H1 (cell line): ENCODE data around the gene ALG2. TPM values are rescaled to one million over a fixed set of nuclear protein-coding genes. Genes with fewer than 3 reads are reported as not detected.
"Not testable (repeated sequence)": the region's sequence is repeated elsewhere in the genome, so short reads cannot be mapped to it uniquely, and the experiment has no call there.

Experiments used
- CTCF ChIA-PET: fragments of 300-600 bp; sonication (Branson Sonifier 250); formaldehyde crosslinking; loops from one replicate; lab custom pipeline; 2021; ENCODE audit not compliant: partially characterized antibody; lab: Charles Lee
- POLR2A ChIA-PET: fragments of 300-600 bp; sonication (Branson Sonifier 250); formaldehyde crosslinking; loops from one replicate; lab custom pipeline; 2021; ENCODE audit warnings: inconsistent platforms; ENCODE audit not compliant: partially characterized antibody; lab: Charles Lee
- DNase-seq, 2 experiments: peaks; one replicate each; pipeline versions ENCODE4 v3.0.0 to v3.0.0-alpha.2; 2010 to 2022; ENCODE audit warnings: low spot score in 2 of 2, low read depth in 1 of 2, mixed read lengths in 1 of 2
- FAIRE-seq: peaks from 2 replicates; lab custom pipeline; 2011; peaks lifted over from hg19 to GRCh38; lab: Jason Lieb, UNC
- H2AFZ ChIP-seq: 2 replicates; pipeline ENCODE4 v1.8.1; 2012; ENCODE audit warnings: low read length, inconsistent platforms
- H2AK5ac ChIP-seq: 2 replicates; pipeline ENCODE4 v1.6.1; 2013; ENCODE audit warnings: low read depth, low read length
- H2BK120ac ChIP-seq: replicated peaks from 2 replicates; pipeline ENCODE3; 2013; ENCODE audit warnings: low read depth, low read length, inconsistent platforms
- H2BK12ac ChIP-seq: 2 replicates; pipeline ENCODE4 v1.6.1; 2013; ENCODE audit warnings: low read depth, low read length
- H2BK15ac ChIP-seq: 2 replicates; pipeline ENCODE4 v1.6.1; 2013; ENCODE audit warnings: low read length
- H2BK20ac ChIP-seq: 2 replicates; pipeline ENCODE4 v1.6.1; 2013; ENCODE audit warnings: low read length
- H2BK5ac ChIP-seq: 2 replicates; pipeline ENCODE4 v1.6.1; 2013; ENCODE audit warnings: low read depth, low read length
- H3K14ac ChIP-seq: 2 replicates; pipeline ENCODE4 v1.6.1; 2013; ENCODE audit warnings: inconsistent platforms; ENCODE audit not compliant: insufficient read length
- H3K18ac ChIP-seq: 2 replicates; pipeline ENCODE4 v1.6.1; 2013; ENCODE audit warnings: low read length; ENCODE audit errors: extremely low read depth
- H3K23ac ChIP-seq: 2 replicates; pipeline ENCODE4 v1.6.1; 2013; ENCODE audit warnings: inconsistent platforms; ENCODE audit not compliant: insufficient read length
- H3K23me2 ChIP-seq: 2 replicates; pipeline ENCODE4 v1.6.1; 2013; ENCODE audit warnings: low read depth, low read length
- H3K27ac ChIP-seq: 2 replicates; pipeline ENCODE4 v1.6.1; 2011; ENCODE audit warnings: low read depth, low read length, inconsistent platforms
- H3K27me3 ChIP-seq, 4 experiments: replicated peaks in 1 of 4; 1 replicate in 1 of 4; 2 replicates in 3 of 4; pipeline versions ENCODE4 v1.6.1 to v1.8.1; 2011 to 2013; ENCODE audit warnings: low read length in 3 of 4, mild to moderate bottlenecking in 3 of 4, inconsistent platforms in 2 of 4, mixed read lengths in 2 of 4, moderate library complexity in 1 of 4; ENCODE audit not compliant: control insufficient read depth in 3 of 4, insufficient read depth in 3 of 4; ENCODE audit errors: extremely low read depth in 1 of 4
- H3K36me3 ChIP-seq, 4 experiments: 2 replicates each; pipeline versions ENCODE4 v1.6.1 to v1.8.1; 2011 to 2013; ENCODE audit warnings: mild to moderate bottlenecking in 4 of 4, low read length in 3 of 4, moderate library complexity in 2 of 4, control low read depth in 1 of 4, inconsistent platforms in 1 of 4; ENCODE audit not compliant: insufficient read depth in 4 of 4, control insufficient read depth in 2 of 4
- H3K4ac ChIP-seq: replicated peaks from 2 replicates; pipeline ENCODE3; 2013; ENCODE audit warnings: low read length, low read depth, mixed read lengths, inconsistent platforms; ENCODE audit not compliant: insufficient read length
- H3K4me1 ChIP-seq, 4 experiments: replicated peaks in 1 of 4; 1 replicate in 1 of 4; 2 replicates in 3 of 4; pipeline versions ENCODE4 v1.6.1 to v1.8.1; 2011 to 2013; ENCODE audit warnings: low read length in 3 of 4, inconsistent platforms in 2 of 4, mixed read lengths in 1 of 4; ENCODE audit not compliant: insufficient read depth in 4 of 4, control insufficient read depth in 3 of 4
- H3K4me2 ChIP-seq, 2 experiments: 2 replicates each; pipeline versions ENCODE4 v1.6.1 to v1.8.1; 2011 to 2013; ENCODE audit warnings: low read depth in 2 of 2, low read length in 2 of 2, control low read depth in 1 of 2, inconsistent platforms in 1 of 2, mild to moderate bottlenecking in 1 of 2; ENCODE audit not compliant: insufficient read depth in 1 of 2
- H3K4me3 ChIP-seq, 4 experiments: fragments of 200-600, 300-600 bp in 1 of 4; sonication (generic), shearing (Covaris generic), sonication (Bioruptor Twin) in 1 of 4; 2 replicates each; pipeline versions ENCODE4 v1.5.1 to v1.8.1; 2011 to 2016; ENCODE audit warnings: low read length in 4 of 4, low read depth in 3 of 4, control low read depth in 2 of 4, inconsistent platforms in 2 of 4, mild to moderate bottlenecking in 2 of 4, mixed read lengths in 1 of 4, moderate library complexity in 1 of 4; ENCODE audit not compliant: insufficient read depth in 2 of 4; ENCODE audit errors: extremely low read depth in 1 of 4
- H3K56ac ChIP-seq: replicated peaks from 2 replicates; pipeline ENCODE3; 2013; ENCODE audit warnings: low read depth, mild to moderate bottlenecking, mixed read lengths, low read length, inconsistent platforms; ENCODE audit not compliant: insufficient read length
- H3K79me1 ChIP-seq: 2 replicates; pipeline ENCODE4 v1.6.1; 2013; ENCODE audit warnings: low read depth, low read length, control low read depth
- H3K79me2 ChIP-seq, 2 experiments: 2 replicates each; pipeline versions ENCODE4 v1.6.1 to v1.8.1; 2012 to 2013; ENCODE audit warnings: low read length in 2 of 2, mild to moderate bottlenecking in 2 of 2, inconsistent platforms in 1 of 2; ENCODE audit not compliant: insufficient read depth in 2 of 2, control insufficient read depth in 1 of 2
- H3K9ac ChIP-seq, 4 experiments: replicated peaks in 1 of 4; 1 replicate in 1 of 4; 2 replicates in 3 of 4; pipeline versions ENCODE4 v1.6.1 to v1.8.1; 2011 to 2013; ENCODE audit warnings: low read depth in 3 of 4, low read length in 3 of 4, control low read depth in 2 of 4, mild to moderate bottlenecking in 2 of 4, moderate library complexity in 2 of 4, inconsistent platforms in 1 of 4; ENCODE audit errors: extremely low read depth in 1 of 4
- H3K9me3 ChIP-seq, 2 experiments: 2 replicates each; pipeline versions ENCODE4 v1.6.1 to v1.8.1; 2012 to 2013; ENCODE audit warnings: mild to moderate bottlenecking in 2 of 2, moderate library complexity in 2 of 2, control low read depth in 1 of 2, inconsistent platforms in 1 of 2, low read depth in 1 of 2, low read length in 1 of 2, mixed read lengths in 1 of 2; ENCODE audit not compliant: insufficient read depth in 2 of 2
- H4K20me1 ChIP-seq, 2 experiments: replicated peaks in 1 of 2; 2 replicates each; pipeline versions ENCODE3 to v1.8.1; 2011 to 2013; ENCODE audit warnings: inconsistent platforms in 2 of 2, low read length in 2 of 2, mild to moderate bottlenecking in 1 of 2; ENCODE audit not compliant: insufficient read depth in 2 of 2, control insufficient read depth in 1 of 2
- H4K5ac ChIP-seq: 2 replicates; pipeline ENCODE4 v1.6.1; 2013; ENCODE audit warnings: low read length, low read depth, mixed read lengths, inconsistent platforms; ENCODE audit not compliant: insufficient read length
- H4K8ac ChIP-seq: 2 replicates; pipeline ENCODE4 v1.8.0; 2013; ENCODE audit warnings: mild to moderate bottlenecking, moderate library complexity, low read length, inconsistent platforms; ENCODE audit not compliant: insufficient read depth; ENCODE audit errors: extremely low read depth
- H4K91ac ChIP-seq: replicated peaks from 2 replicates; pipeline ENCODE3; 2013; ENCODE audit warnings: low read length, mixed read lengths, inconsistent platforms; ENCODE audit not compliant: insufficient read length
- WGBS, 2 experiments: shearing (Covaris generic) in 1 of 2; methylation state at CpG; one replicate each; pipeline versions ENCODE4 v1.1.6 to v1.1.7; 2013 to 2015; ENCODE audit warnings: low lambda C conversion rate in 2 of 2, mixed read lengths in 2 of 2, inconsistent platforms in 1 of 2, low coverage in 1 of 2, missing lambda C conversion rate in 1 of 2; ENCODE audit not compliant: insufficient replicate concordance in 2 of 2, insufficient coverage in 1 of 2, insufficient read length in 1 of 2; ENCODE audit errors: extremely low coverage in 1 of 2, missing lambda C conversion rate in 1 of 2; 5-methylcytosine and 5-hydroxymethylcytosine counted together
- polyA plus RNA-seq, 7 experiments: library from polyadenylated mRNA; depleted of rRNA in 3 of 7; stranded (reverse) in 5 of 7; unstranded in 2 of 7; fragments of >200 nt in 5 of 7; fragments of 200-250 nt in 2 of 7; gene quantifications; 1 replicate in 5 of 7; 2 replicates in 1 of 7; 4 replicates in 1 of 7; pipeline versions ENCODE4 v1.2.1 to v1.2.3, GENCODE V29; 2011 to 2013; ENCODE audit warnings: missing spikeins in 2 of 7, mixed read lengths in 2 of 7
- total RNA-seq: library from RNA; stranded (reverse); fragmentation: NEBNext Ultra II Directional; extraction: Animal tissue kit (Norgen Biotek cat#: 25700); gene quantifications from 2 replicates; pipeline ENCODE4 v1.2.1, GENCODE V29; 2021

ALG2 gene
- total and polyA plus RNA-seq, 2 of the 8 experiments (the other 6 are each of a cell fraction or from before 2014, with no cell fraction given), result 27.1 to 30.7 TPM

GRCh38 chr9:99237849-99238248 lies 16.1 kb upstream of the ALG2 start:
- H3K36me3 ChIP-seq, H2BK5ac ChIP-seq, H3K23me2 ChIP-seq, H3K27me3 ChIP-seq, H3K27ac ChIP-seq, H2BK20ac ChIP-seq, H3K14ac ChIP-seq, DNase-seq, H3K56ac ChIP-seq, H3K4me1 ChIP-seq, H2BK15ac ChIP-seq, H3K23ac ChIP-seq, H4K20me1 ChIP-seq, FAIRE-seq, H2AK5ac ChIP-seq, H3K18ac ChIP-seq, H2AFZ ChIP-seq, POLR2A ChIA-PET, H3K9ac ChIP-seq, H4K8ac ChIP-seq, CTCF ChIA-PET, H2BK12ac ChIP-seq, H3K79me1 ChIP-seq, H4K91ac ChIP-seq, H3K4me2 ChIP-seq, H2BK120ac ChIP-seq, H4K5ac ChIP-seq, H3K9me3 ChIP-seq, H3K4me3 ChIP-seq, H3K4ac ChIP-seq, H3K79me2 ChIP-seq: not testable (repeated sequence)
- WGBS, 2 experiments, result 92% methylated on average over 4 of the region's 4 CpGs; no CpG with 5 or more reads in 1 of the 2 experiments
